IMR-90 (cell line): ENCODE data around the gene SNTN. TPM values are rescaled to one million over a fixed set of nuclear protein-coding genes. Genes with fewer than 3 reads are reported as not detected.

Experiments
- ATAC-seq: fragments of 200-7000 bp; cut with Tn5 transposase; 2 replicates; pipeline ENCODE4 v1.9.1; 2020; ENCODE audit warnings: low read depth, mild to moderate bottlenecking, moderate library complexity
- BruUV-seq: library from RNA; stranded (reverse); fragments of 400-500 nt; replicated peaks from 2 replicates; lab custom pipeline; 2021; lab: Mats Ljungman, UMichigan
- CTCF ChIA-PET: fragments of 300-600 bp; formaldehyde crosslinking; extraction: SDS; loops from one replicate; lab custom pipeline; 2021; ENCODE audit warnings: antibody characterized with exemption; lab: Yijun Ruan, JAX
- POLR2A ChIA-PET: fragments of 300-600 bp; sonication (Branson Sonifier 250); formaldehyde crosslinking; loops from one replicate; lab custom pipeline; 2022; ENCODE audit warnings: antibody characterized with exemption; ENCODE audit not compliant: unreplicated experiment; lab: Charles Lee
- DNase-seq: peaks from one replicate; pipeline ENCODE4 v3.0.0; 2013
- H2AFZ ChIP-seq: replicated peaks from 2 replicates; pipeline ENCODE3; 2013; ENCODE audit warnings: low read length, mild to moderate bottlenecking; ENCODE audit not compliant: poor library complexity
- H2AK5ac ChIP-seq: 2 replicates; pipeline ENCODE4 v1.6.1; 2013; ENCODE audit warnings: low read depth, low read length, inconsistent platforms
- H2AK9ac ChIP-seq: replicated peaks from 2 replicates; pipeline ENCODE3; 2013; ENCODE audit warnings: mild to moderate bottlenecking, low read depth, low read length, moderate library complexity; ENCODE audit not compliant: poor library complexity
- H2BK120ac ChIP-seq: 2 replicates; pipeline ENCODE4 v1.6.1; 2013; ENCODE audit warnings: low read depth, low read length, inconsistent platforms
- H2BK15ac ChIP-seq: 3 replicates; pipeline ENCODE4 v1.6.1; 2013; ENCODE audit warnings: low read depth, low read length, inconsistent platforms
- H2BK20ac ChIP-seq: 2 replicates; pipeline ENCODE4 v1.6.1; 2013; ENCODE audit warnings: low read depth, mild to moderate bottlenecking, inconsistent platforms, low read length, moderate library complexity
- H2BK5ac ChIP-seq: 2 replicates; pipeline ENCODE4 v1.6.1; 2013; ENCODE audit warnings: mild to moderate bottlenecking, low read depth, low read length, inconsistent platforms; ENCODE audit not compliant: poor library complexity, severe bottlenecking
- H3K14ac ChIP-seq: replicated peaks from 2 replicates; pipeline ENCODE4 v1.6.1; 2013; ENCODE audit warnings: low read depth, low read length, inconsistent platforms
- H3K18ac ChIP-seq: 2 replicates; pipeline ENCODE4 v1.6.1; 2013; ENCODE audit warnings: low read depth, low read length, control low read depth
- H3K23ac ChIP-seq: 2 replicates; pipeline ENCODE4 v1.6.1; 2013; ENCODE audit warnings: low read depth, low read length, inconsistent platforms
- H3K27ac ChIP-seq: 2 replicates; pipeline ENCODE4 v1.5.1; 2013; ENCODE audit warnings: mild to moderate bottlenecking, control low read depth, low read length; ENCODE audit not compliant: insufficient read depth
- H3K27me3 ChIP-seq: 2 replicates; pipeline ENCODE4 v1.6.1; 2013; ENCODE audit warnings: low read length; ENCODE audit not compliant: control insufficient read depth, insufficient read depth
- H3K36me3 ChIP-seq: 2 replicates; pipeline ENCODE4 v1.6.1; 2013; ENCODE audit warnings: low read length, mixed read lengths; ENCODE audit not compliant: control insufficient read depth, insufficient read depth
- H3K4ac ChIP-seq: 2 replicates; pipeline ENCODE4 v1.6.1; 2013; ENCODE audit warnings: low read depth, low read length, inconsistent platforms
- H3K4me1 ChIP-seq: 2 replicates; pipeline ENCODE4 v1.6.1; 2013; ENCODE audit warnings: low read length, mixed read lengths; ENCODE audit not compliant: control insufficient read depth, insufficient read depth
- H3K4me2 ChIP-seq: 2 replicates; pipeline ENCODE4 v1.6.1; 2013; ENCODE audit warnings: low read depth, mild to moderate bottlenecking, control low read depth, low read length, moderate library complexity
- H3K4me3 ChIP-seq: 2 replicates; pipeline ENCODE4 v1.5.1; 2013; ENCODE audit warnings: low read depth, mild to moderate bottlenecking, control low read depth, low read length, moderate library complexity; ENCODE audit not compliant: insufficient read depth
- H3K56ac ChIP-seq: 2 replicates; pipeline ENCODE4 v1.6.1; 2013; ENCODE audit warnings: low read length, inconsistent platforms; ENCODE audit not compliant: insufficient read depth; ENCODE audit errors: extremely low read depth
- H3K79me1 ChIP-seq, 2 experiments: 2 replicates each; pipeline ENCODE4 v1.6.1; 2013; ENCODE audit warnings: low read length in 2 of 2, inconsistent platforms in 1 of 2, low read depth in 1 of 2
- H3K9ac ChIP-seq: 2 replicates; pipeline ENCODE4 v1.6.1; 2013; ENCODE audit warnings: low read depth, low read length, control low read depth
- H3K9me1 ChIP-seq: 2 replicates; pipeline ENCODE4 v1.6.1; 2013; ENCODE audit warnings: low read length, inconsistent platforms; ENCODE audit not compliant: insufficient read depth
- H3K9me3 ChIP-seq: 2 replicates; pipeline ENCODE4 v1.6.1; 2013; ENCODE audit warnings: low read length; ENCODE audit not compliant: control insufficient read depth, insufficient read depth
- H4K20me1 ChIP-seq: 2 replicates; pipeline ENCODE4 v1.6.1; 2013; ENCODE audit warnings: low read length, inconsistent platforms; ENCODE audit not compliant: insufficient read depth
- H4K5ac ChIP-seq: 2 replicates; pipeline ENCODE4 v1.6.1; 2013; ENCODE audit warnings: mild to moderate bottlenecking, low read depth, low read length, control low read depth
- H4K8ac ChIP-seq, 2 experiments: 2 replicates each; pipeline ENCODE4 v1.6.1; 2013; ENCODE audit warnings: low read depth in 2 of 2, low read length in 2 of 2, control low read depth in 1 of 2, inconsistent platforms in 1 of 2
- H4K91ac ChIP-seq: 2 replicates; pipeline ENCODE4 v1.6.1; 2013; ENCODE audit warnings: low read depth, low read length, inconsistent platforms; ENCODE audit not compliant: insufficient read depth
- BHLHE40 ChIP-seq: fragments of 150-350 bp; IDR thresholded peaks from 2 replicates; pipeline ENCODE4 v1.6.1; 2016; ENCODE audit warnings: mild to moderate bottlenecking, low read depth, low read length
- CEBPB ChIP-seq: IDR thresholded peaks from 2 replicates; pipeline ENCODE4 v1.6.1; 2012; ENCODE audit warnings: low read depth, low read length, improper control_type of control experiment
- CHD1 ChIP-seq: IDR thresholded peaks from 2 replicates; pipeline ENCODE4 v1.6.1; 2012; ENCODE audit warnings: low read depth, low read length, improper control_type of control experiment
- MAFK ChIP-seq: IDR thresholded peaks from 2 replicates; pipeline ENCODE4 v1.6.1; 2012; ENCODE audit warnings: low read depth, low read length, improper control_type of control experiment
- MXI1 ChIP-seq: IDR thresholded peaks from 2 replicates; pipeline ENCODE4 v1.6.1; 2012; ENCODE audit warnings: low read depth, mild to moderate bottlenecking, low read length, moderate library complexity, borderline replicate concordance
- RAD21 ChIP-seq: IDR thresholded peaks from 2 replicates; pipeline ENCODE4 v1.6.1; 2012; ENCODE audit warnings: low read length, improper control_type of control experiment
- RCOR1 ChIP-seq: IDR thresholded peaks from 2 replicates; pipeline ENCODE4 v1.6.1; 2012; ENCODE audit warnings: mild to moderate bottlenecking, low read length, improper control_type of control experiment; ENCODE audit not compliant: insufficient replicate concordance
- RFX5 ChIP-seq: IDR thresholded peaks from 2 replicates; pipeline ENCODE4 v1.8.0; 2012; ENCODE audit warnings: low read depth, mild to moderate bottlenecking, low read length, moderate library complexity
- SMC3 ChIP-seq: fragments of 150-350 bp; IDR thresholded peaks from 2 replicates; pipeline ENCODE4 v1.6.1; 2016; ENCODE audit warnings: low read depth, mild to moderate bottlenecking, antibody characterized with exemption, low read length, moderate library complexity
- WGBS, 2 experiments: methylation state at CpG; one replicate each; pipeline versions ENCODE4 v1.1.5 to v1.1.7; 2013; ENCODE audit warnings: missing lambda C conversion rate in 2 of 2; ENCODE audit not compliant: insufficient read length in 1 of 2; ENCODE audit errors: extremely low coverage in 2 of 2; 5-methylcytosine and 5-hydroxymethylcytosine counted together
- dilution Hi-C: fragments of 300-500 bp; cut with HindIII; formaldehyde crosslinking; loops from one replicate; pipeline ENCODE4 v1.14.3; 2018; ENCODE audit warnings: low sequenced_read_pairs; ENCODE audit not compliant: unreplicated experiment
- in situ Hi-C: fragments of 300-500 bp; cut with MboI; formaldehyde crosslinking; loops from 3 replicates; pipeline ENCODE4 v1.14.3; 2019; ENCODE audit warnings: low sequenced_read_pairs, inconsistent platforms, mixed read lengths
- intact Hi-C: fragments of 100-400 bp; cut with micrococcal nuclease; formaldehyde crosslinking; loops from 2 replicates; pipeline ENCODE4 v1.10.0; 2022
- polyA plus RNA-seq, 3 experiments: library from polyadenylated mRNA; depleted of rRNA; stranded (reverse); fragments of >200 nt; gene quantifications; 2 replicates each; pipeline ENCODE4 v1.2.3, GENCODE V29; 2012; ENCODE audit warnings: low replicate concordance in 1 of 3
- total RNA-seq: library from RNA; depleted of rRNA; stranded (reverse); fragments of >200 nt; gene quantifications from 2 replicates; pipeline ENCODE4 v1.2.3, GENCODE V29; 2012

The SNTN gene
- total and polyA plus RNA-seq, 2 of the 4 experiments (the other 2 are of a cell fraction), result not detected

GRCh38 chr3:63609834-63610233 lies 42.6 kb upstream of the SNTN start:
- Histone ChIP-seq H3K4me3 (no peak overlapping the region), H4K8ac (no peak overlapping the region), H2AFZ (no peak overlapping the region), H2BK15ac (no peak overlapping the region), H4K5ac (no peak overlapping the region), H4K91ac (no peak overlapping the region), H2BK5ac (no peak overlapping the region), H2AK5ac (no peak overlapping the region), H3K4ac (no peak overlapping the region), H3K27me3 (no peaks in the 10 kb centered on the region), H3K9me3 (no peaks in the 10 kb centered on the region), H3K18ac (no peak overlapping the region), H3K4me1 (no peaks in the 10 kb centered on the region), H4K20me1 (no peaks in the 10 kb centered on the region), H3K23ac (no peak overlapping the region), H3K9me1 (no peaks in the 10 kb centered on the region), H3K14ac (no peak overlapping the region), H3K4me2 (no peak overlapping the region), H3K27ac (no peak overlapping the region), H2AK9ac (no peak overlapping the region), H2BK20ac (no peak overlapping the region), H3K36me3 (no peaks in the 10 kb centered on the region), H3K9ac (no peak overlapping the region), H2BK120ac (no peak overlapping the region), H3K56ac (no peak overlapping the region), H3K79me1 (no peaks in the 10 kb centered on the region)
- intact Hi-C loops, result no loop called here
- ChIA-PET POLR2A (no interaction called here), CTCF (no interaction called here)
- BruUV-seq, result no TSS peak
- no CpG with 5 or more reads among the region's 4 CpGs for WGBS, 2 experiments
- DNase-seq (no peak), ATAC-seq (no peak)
- in situ Hi-C loops, result no loop called here
- TF ChIP-seq CHD1 (no peak), BHLHE40 (no peak), RAD21 (no peak), MAFK (no peak), RCOR1 (no peak), MXI1 (no peak), SMC3 (no peak), CEBPB (no peak), RFX5 (no peak)
- dilution Hi-C loops, result no loop called here
